PFSK-1 (cell line): ENCODE measurements around the gene RRP8.

Experiments
- FOXP2 ChIP-seq: optimal IDR thresholded peaks from 2 replicates; pipeline ENCODE3; 2011; ENCODE audit warnings: borderline replicate concordance, control low read depth, inconsistent platforms; ENCODE audit not compliant: insufficient read depth; ENCODE audit errors: extremely low read length, extremely low read depth
- POLR2AphosphoS5 ChIP-seq: IDR thresholded peaks from 2 replicates; pipeline ENCODE4 v1.6.1; 2012; ENCODE audit warnings: low read depth, mild to moderate bottlenecking, control low read depth, low read length, moderate library complexity
- SIN3A ChIP-seq: IDR thresholded peaks from 2 replicates; pipeline ENCODE4 v1.6.1; 2012; ENCODE audit warnings: mild to moderate bottlenecking, low read length, moderate library complexity, borderline replicate concordance; ENCODE audit not compliant: insufficient read depth
- TAF1 ChIP-seq: IDR thresholded peaks from 2 replicates; pipeline ENCODE4 v1.6.1; 2012; ENCODE audit warnings: low read length, control low read depth, borderline replicate concordance; ENCODE audit not compliant: insufficient read depth
- TF ChIP-seq, protein P1 (sequence below), 2 experiments: IDR thresholded peaks; 2 replicates each; pipeline versions ENCODE4 v1.6.1 to v1.8.0; 2011 to 2012; ENCODE audit warnings: low read depth in 2 of 2, low read length in 2 of 2, control low read depth in 1 of 2, inconsistent platforms in 1 of 2, mild to moderate bottlenecking in 1 of 2, moderate library complexity in 1 of 2; ENCODE audit not compliant: insufficient read depth in 1 of 2

Gene RRP8

DNA sequence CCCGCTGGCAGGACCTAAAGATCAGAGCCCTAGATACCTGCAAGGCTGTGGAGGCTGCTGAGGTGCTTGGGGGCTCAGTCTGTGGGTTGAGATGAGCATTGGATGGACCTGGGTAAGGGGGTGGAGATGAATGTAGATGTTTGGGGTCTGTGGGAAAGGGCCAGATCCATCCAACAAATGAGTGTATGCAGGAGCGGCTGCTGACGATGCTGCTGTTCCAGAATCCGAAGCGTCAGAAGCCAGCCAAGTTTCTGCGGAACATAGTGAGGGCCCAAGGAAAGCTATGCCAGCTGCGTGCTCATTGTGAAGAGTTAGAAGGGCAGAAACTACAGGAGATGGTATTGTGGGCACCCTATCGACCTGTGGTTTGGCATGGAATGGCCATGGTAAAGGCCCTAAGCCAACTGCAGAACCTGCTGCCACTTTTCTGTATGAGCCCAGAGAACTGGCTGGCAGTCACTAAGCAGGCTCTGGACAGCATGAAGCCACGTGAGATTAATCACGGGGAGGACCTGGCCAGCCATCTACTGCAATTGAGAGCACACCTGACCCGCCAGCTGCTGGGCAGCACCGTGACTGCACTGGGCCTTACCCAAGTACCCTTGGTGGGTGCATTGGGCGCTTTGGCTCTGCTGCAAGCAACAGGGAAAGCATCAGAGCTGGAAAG, 36.6 kb downstream of the RRP8 start:
- no peak for TF ChIP-seq FOXP2
- TF ChIP-seq, protein P1, sequence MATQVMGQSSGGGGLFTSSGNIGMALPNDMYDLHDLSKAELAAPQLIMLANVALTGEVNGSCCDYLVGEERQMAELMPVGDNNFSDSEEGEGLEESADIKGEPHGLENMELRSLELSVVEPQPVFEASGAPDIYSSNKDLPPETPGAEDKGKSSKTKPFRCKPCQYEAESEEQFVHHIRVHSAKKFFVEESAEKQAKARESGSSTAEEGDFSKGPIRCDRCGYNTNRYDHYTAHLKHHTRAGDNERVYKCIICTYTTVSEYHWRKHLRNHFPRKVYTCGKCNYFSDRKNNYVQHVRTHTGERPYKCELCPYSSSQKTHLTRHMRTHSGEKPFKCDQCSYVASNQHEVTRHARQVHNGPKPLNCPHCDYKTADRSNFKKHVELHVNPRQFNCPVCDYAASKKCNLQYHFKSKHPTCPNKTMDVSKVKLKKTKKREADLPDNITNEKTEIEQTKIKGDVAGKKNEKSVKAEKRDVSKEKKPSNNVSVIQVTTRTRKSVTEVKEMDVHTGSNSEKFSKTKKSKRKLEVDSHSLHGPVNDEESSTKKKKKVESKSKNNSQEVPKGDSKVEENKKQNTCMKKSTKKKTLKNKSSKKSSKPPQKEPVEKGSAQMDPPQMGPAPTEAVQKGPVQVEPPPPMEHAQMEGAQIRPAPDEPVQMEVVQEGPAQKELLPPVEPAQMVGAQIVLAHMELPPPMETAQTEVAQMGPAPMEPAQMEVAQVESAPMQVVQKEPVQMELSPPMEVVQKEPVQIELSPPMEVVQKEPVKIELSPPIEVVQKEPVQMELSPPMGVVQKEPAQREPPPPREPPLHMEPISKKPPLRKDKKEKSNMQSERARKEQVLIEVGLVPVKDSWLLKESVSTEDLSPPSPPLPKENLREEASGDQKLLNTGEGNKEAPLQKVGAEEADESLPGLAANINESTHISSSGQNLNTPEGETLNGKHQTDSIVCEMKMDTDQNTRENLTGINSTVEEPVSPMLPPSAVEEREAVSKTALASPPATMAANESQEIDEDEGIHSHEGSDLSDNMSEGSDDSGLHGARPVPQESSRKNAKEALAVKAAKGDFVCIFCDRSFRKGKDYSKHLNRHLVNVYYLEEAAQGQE (IDR thresholded peaks at IDR 0.05; ENCODE audit: insufficient read depth in 1 of 2, low read depth in 2 of 2, low read length in 2 of 2), result no peak
- no peak for TF ChIP-seq SIN3A
- TF ChIP-seq POLR2AphosphoS5, result no peak
- TF ChIP-seq TAF1, result no peak

DNA sequence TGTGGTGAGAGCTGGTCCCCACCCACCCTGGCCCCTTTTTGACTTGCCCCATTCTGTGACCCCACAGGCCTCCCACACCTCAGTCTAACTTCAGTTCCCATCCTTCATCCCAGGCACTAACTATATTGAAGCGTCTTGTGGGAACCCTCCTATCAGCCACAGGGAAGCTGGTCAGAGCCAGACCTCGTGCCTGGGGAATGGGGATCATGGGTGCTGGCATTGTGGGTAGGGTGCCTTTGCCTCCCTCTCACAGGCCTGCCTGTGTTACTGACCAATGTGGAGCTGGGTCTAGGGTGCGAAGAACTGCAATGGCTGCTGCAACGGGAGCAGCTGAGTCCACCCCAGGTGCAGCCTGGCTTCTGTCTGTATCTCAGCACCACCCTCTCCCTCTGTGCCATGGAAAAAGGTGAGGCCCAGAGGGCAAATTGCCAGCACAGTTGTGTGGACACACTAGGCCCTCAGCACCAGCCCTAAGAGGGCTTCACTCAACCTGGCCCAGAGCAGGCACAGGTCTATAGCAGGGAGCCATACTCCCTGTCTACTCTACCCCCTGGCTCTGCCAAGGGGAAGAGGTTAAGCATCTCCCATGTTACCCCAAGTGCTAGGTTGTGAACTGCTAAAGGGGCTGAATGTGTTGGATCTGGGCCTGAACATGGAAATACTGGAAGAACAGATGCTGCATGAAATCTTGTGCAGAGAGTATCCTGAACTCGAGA, 37.3 kb downstream of the RRP8 start:
- TF ChIP-seq SIN3A (no peak), FOXP2 (no peak), TAF1 (no peak), POLR2AphosphoS5 (no peak)
- TF ChIP-seq, protein P1 (IDR thresholded peaks at IDR 0.05; ENCODE audit: insufficient read depth in 1 of 2, low read depth in 2 of 2, low read length in 2 of 2), result no peak

DNA sequence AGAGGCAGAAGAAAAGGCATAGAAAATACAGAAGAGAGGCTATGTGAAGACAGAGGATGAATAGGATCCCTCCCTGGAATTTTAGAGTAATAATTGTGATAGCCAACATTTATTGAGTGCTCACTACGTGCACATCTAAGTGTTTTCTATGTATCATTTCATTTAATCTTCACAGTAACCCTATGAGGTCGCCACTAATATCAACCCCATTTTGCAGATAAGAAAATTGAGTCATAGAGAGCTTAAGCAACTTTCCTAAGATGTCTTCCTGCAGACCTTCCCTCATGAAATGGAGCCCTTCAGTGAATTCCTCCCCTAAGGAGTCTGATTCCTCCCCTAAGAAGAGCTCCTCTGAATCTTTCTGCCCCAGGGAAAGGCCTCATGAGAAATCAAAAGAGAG, 38.1 kb downstream of the RRP8 start:
- TF ChIP-seq FOXP2 (no peak), POLR2AphosphoS5 (no peak), SIN3A (no peak), TAF1 (no peak)
- TF ChIP-seq, protein P1 (IDR thresholded peaks at IDR 0.05; ENCODE audit: insufficient read depth in 1 of 2, low read depth in 2 of 2, low read length in 2 of 2), result no peak

DNA sequence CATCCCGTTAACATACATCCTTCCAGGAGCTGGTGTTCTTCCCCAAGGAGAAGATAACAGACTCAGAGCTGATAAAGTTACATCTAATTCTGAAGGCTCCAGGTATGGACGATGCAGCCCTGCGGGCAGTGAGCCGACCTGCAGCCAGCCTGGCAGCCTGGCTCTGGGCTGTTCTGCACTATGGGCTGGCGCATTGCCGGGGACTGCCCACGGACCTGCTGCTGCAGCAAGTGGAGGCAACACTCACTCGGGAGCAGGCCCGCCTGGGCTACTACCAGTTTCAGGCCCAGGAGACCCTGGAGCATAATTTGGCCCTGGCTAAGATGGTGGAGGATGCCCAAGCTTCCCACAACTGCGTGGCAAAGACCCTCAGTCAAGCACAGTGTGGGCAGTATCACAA, 39.7 kb downstream of the RRP8 start:
- TF ChIP-seq FOXP2, result no peak
- TF ChIP-seq SIN3A, result no peak
- no peak for TF ChIP-seq TAF1
- TF ChIP-seq POLR2AphosphoS5, result no peak
- TF ChIP-seq, protein P1 (IDR thresholded peaks at IDR 0.05; ENCODE audit: insufficient read depth in 1 of 2, low read depth in 2 of 2, low read length in 2 of 2), result no peak
